NCI-H345 (cell line): Measurements from ENCODE around the gene GGA1.

Source experiments
- DNase-seq: peaks from one replicate; lab custom pipeline; 2025; lab: John Stamatoyannopoulos, UW

Gene GGA1

DNA sequence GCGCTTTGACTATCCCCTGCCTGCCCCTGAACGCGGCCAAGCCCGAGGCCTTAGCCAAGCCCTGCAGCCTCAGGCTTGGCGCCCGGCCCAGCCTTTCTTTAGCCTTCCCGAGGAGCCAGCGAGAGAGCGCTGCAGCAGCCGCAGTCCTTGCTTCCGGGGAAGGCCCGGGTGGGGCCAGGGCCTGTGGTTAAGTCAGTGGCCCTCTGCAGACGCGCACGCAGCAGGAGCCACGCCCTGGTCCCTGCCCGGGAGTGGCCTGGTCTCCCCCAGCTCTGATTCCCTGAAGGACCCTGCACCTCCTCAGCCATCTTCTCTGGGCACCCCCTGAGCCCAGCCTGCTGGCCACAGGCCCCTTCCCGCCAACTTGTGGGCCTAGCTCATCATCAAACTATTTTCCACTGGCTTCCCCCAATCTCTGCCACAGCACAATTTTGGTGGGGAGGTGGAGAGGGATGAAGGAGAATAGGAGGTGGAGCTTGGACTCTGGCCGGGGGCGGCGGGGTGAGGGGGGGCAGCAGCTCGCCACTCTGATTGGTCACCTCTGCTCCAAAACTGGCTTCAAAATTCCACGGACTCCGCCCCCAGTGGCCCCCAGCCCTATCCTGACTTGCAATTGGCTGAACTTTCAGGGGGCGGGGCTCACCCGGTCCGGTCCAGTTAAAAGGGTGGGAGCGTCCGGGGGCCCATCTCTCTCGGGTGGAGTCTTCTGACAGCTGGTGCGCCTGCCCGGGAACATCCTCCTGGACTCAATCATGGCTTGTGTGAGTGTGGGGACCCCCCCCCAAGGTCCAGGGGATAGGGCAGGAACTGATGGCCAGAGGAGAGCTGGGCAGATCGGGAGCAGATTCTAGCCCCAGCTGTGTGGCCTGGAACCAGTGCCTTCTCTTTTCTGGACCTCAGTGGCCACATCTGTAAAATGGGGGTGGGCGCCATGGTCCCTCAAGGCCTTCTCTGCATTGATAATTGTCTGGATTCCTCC, 66.6 kb downstream of the GGA1 start, which contains the start of gene LGALS1:
Gene LGALS1, plus strand, starts transcription at position 686 of the 979 bp plus-strand sequence. Its CDS starts 67 bp downstream, at position 753.
- DNase-seq = peak; percentile 65

- DNase-seq = no peak
Measured at GRCh38 chr22:37675930-37676735, 67.5 kb downstream of the GGA1 start.

DNA sequence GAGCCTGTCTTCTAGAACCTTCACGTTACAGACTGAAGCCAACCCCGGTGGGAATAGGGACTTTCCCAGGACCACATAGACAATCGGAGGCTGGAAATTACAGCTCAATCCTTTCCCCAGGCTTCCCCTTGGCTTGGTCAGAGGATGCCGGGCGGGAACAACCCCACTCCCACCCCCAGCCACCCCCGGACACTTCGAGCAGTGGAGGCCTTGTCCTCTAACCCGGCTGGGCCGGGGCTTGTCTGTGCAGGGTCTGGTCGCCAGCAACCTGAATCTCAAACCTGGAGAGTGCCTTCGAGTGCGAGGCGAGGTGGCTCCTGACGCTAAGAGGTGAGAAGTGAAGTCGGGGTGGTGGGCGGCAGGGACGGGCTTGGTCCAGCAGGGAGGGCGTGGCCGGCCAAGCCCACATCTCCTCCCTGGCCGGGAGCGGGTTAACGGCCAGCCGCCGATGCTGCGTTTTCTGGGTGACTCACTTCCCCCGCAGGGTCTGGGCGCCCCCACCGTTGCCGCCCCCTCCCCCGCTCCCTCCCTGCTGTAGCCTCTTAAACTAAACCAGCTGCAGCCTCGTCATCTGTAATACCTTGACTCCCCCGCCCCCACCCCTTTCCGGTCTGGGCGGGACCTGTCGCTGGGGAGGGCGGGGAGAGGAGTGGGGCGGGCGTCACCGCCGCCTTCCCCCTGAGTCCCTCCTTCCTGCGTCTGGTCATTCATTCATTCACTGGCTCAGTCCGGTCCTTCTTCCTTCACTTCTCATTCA, 68.3 kb downstream of the GGA1 start:
- DNase-seq = peak; percentile 79

DNA sequence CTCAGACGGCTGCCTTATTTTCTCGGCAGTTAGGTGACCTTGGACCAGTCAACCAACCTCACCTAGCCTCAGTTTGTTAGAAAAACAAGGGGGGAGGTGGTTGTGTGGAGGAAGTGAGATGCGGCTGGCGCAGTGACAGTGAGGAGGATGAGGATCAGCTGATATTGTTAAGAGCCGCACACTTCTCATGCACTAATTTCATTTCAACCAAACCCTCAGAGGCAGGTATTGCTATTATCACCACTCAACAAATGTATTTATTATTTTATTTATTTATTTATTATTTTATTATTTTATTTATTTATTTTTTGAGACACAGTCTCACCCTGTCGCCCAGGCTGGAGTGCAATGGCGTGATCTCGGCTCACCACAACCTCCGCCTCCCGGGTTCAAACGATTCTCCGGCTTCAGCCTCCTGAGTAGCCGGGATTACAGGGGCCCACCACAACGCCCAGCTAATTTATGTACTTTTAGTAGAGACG, 68.9 kb downstream of the GGA1 start:
- DNase-seq = no peak

DNA sequence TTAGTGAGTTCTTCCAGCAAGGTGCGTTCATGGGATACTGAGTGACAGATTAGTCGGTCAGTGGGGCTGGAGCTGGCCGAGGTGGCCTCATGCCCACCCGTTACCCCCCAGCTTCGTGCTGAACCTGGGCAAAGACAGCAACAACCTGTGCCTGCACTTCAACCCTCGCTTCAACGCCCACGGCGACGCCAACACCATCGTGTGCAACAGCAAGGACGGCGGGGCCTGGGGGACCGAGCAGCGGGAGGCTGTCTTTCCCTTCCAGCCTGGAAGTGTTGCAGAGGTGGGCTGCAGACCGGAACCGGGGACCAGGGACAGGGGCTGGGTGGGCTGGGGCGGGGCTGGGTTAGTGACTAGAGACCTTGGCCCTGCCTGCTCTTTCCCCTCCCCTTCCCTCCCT, 69.7 kb downstream of the GGA1 start:
- no peak for DNase-seq

GRCh38 chr22:37679670-37680069, 71.0 kb downstream of the GGA1 start:
- no peak for DNase-seq

DNA sequence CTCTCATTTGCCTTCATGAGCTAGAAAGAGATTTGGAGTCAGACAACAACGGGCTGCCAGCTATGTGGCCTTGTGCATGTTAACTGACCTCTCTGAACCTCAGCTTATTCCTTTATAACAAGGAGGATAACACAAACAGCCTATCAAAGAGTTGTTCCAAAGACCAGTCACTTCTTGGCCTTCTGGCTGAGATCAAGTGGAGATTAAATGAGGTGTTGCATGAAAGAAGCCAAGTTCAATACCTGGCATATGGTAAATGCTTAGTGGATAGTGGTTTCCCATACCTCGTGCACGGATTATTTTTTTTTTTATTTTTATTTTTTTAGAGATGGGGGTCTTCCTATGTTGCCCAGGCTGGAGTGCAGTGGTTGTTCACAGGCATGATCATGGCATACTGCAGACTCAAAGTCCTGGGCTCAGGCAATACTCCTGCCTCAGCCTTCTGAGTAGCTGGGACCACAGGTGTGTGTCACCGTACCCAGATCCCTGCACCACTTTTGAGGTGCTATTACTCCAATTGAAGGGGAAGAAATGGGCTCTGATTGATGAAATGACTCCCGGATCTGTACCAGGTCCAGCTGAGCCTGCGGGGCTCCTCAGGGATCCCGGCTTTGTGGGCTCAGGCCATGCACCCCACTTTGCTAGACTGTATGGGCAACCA, 71.7 kb downstream of the GGA1 start:
- no peak for DNase-seq

DNA sequence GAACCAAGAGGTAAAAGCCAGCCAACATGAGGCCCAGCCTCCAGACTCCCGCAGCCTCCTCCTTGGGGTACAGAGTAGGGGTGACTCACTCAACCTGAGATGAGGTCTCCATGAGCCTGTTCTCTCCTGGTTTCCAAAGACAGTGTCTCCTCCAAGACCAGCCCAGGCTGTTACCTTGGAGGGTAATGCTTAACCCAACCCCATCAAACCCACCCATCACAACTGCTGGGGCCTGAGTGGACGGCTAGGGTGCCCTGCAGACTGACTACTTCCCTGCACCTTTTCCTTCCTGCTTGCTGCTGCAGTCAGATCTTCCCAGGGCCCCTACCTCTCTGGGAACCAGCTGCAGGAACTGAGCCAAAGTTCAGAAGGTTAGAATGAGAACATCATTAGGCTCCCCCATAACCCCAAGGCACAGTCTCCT, 72.4 kb downstream of the GGA1 start:
- no peak for DNase-seq

- peak; percentile 40 for DNase-seq
Measured at GRCh38 chr22:37681556-37682049, 73.0 kb downstream of the GGA1 start.
